ENCODE results near the gene LRGUK.
A peak's percentile ranks its signal among the peaks of the same experiment; 100 is the strongest.

The LRGUK gene

GRCh38 chr7:134154581-134155130 is 27.5 kb downstream of the LRGUK start:
- 0 out of 2 replicates have a peak, but pooled peaks cover 8% of the 10 kb centered on the region for H3K27me3 ChIP-seq (replicated peaks; ENCODE audit: insufficient read depth, low read length)
- H3K9ac ChIP-seq (ENCODE audit: low read length) = no peak overlapping the region
- peak overlapping the region; percentile 33; the same call in 1 of the 2 replicates for H3K27ac ChIP-seq (ENCODE audit: low read length)
- DNase-seq = no peak
- peak overlapping the region; percentile 2; the same call in 1 of the 2 replicates for H3K4me3 ChIP-seq (ENCODE audit: low read length)
- H3K9me3 ChIP-seq (replicated peaks; ENCODE audit: insufficient read depth, low read length) = no peaks in the 10 kb centered on the region
- TF ChIP-seq CTCF (IDR thresholded peaks at IDR 0.05; ENCODE audit: low read length) (no peak), EZH2 (optimal IDR thresholded peaks at IDR 0.05; ENCODE audit: low read depth, low read length) (no peak), EZH2phosphoT487 (IDR thresholded peaks at IDR 0.05; ENCODE audit: low read length) (no peak)
- peaks cover 27% of the 10 kb centered on the region for H3K4me1 ChIP-seq (ENCODE audit: low read length)
- H3F3A ChIP-seq (ENCODE audit: insufficient read depth, low read length) = peaks cover 18% of the 10 kb centered on the region
- no peaks in the 10 kb centered on the region for H3K36me3 ChIP-seq (replicated peaks; ENCODE audit: insufficient read depth, low read length)
- H4K20me1 ChIP-seq (ENCODE audit: insufficient read depth, low read length) = no peaks in the 10 kb centered on the region
- H3K9me2 ChIP-seq (replicated peaks; ENCODE audit: insufficient read depth, low read length) = no peaks in the 10 kb centered on the region
- no peaks in the 10 kb centered on the region for H3K79me2 ChIP-seq (ENCODE audit: low read length)
- H3K4me2 ChIP-seq (ENCODE audit: low read depth, low read length) = peak overlapping the region; percentile 46
- no peak overlapping the region for H2AFZ ChIP-seq (ENCODE audit: low read length)

GRCh38 chr7:134155206-134155605 is 28.1 kb downstream of the LRGUK start:
- Histone ChIP-seq H3K4me3 (ENCODE audit: low read length) (peak overlapping the region; percentile 2; the same call in 1 of the 2 replicates), H3K9me3 (replicated peaks; ENCODE audit: insufficient read depth, low read length) (no peaks in the 10 kb centered on the region), H3K36me3 (replicated peaks; ENCODE audit: insufficient read depth, low read length) (no peaks in the 10 kb centered on the region), H2AFZ (ENCODE audit: low read length) (no peak overlapping the region), H3K27ac (ENCODE audit: low read length) (peak overlapping the region; percentile 33; the same call in 1 of the 2 replicates), H3F3A (ENCODE audit: insufficient read depth, low read length) (peaks cover 18% of the 10 kb centered on the region), H3K4me1 (ENCODE audit: low read length) (peaks cover 27% of the 10 kb centered on the region), H4K20me1 (ENCODE audit: insufficient read depth, low read length) (no peaks in the 10 kb centered on the region), H3K9ac (ENCODE audit: low read length) (no peak overlapping the region), H3K79me2 (ENCODE audit: low read length) (no peaks in the 10 kb centered on the region), H3K4me2 (ENCODE audit: low read depth, low read length) (peak overlapping the region; percentile 46), H3K9me2 (replicated peaks; ENCODE audit: insufficient read depth, low read length) (no peaks in the 10 kb centered on the region), H3K27me3 (replicated peaks; ENCODE audit: insufficient read depth, low read length) (0 out of 2 replicates have a peak, but pooled peaks cover 8% of the 10 kb centered on the region)
- no peak for TF ChIP-seq EZH2 (optimal IDR thresholded peaks at IDR 0.05; ENCODE audit: low read depth, low read length)
- TF ChIP-seq EZH2phosphoT487 (IDR thresholded peaks at IDR 0.05; ENCODE audit: low read length) = no peak
- no peak for TF ChIP-seq CTCF (IDR thresholded peaks at IDR 0.05; ENCODE audit: low read length)
- peak; percentile 83 for DNase-seq

- no peaks in the 10 kb centered on the region for H3K9me2 ChIP-seq (replicated peaks; ENCODE audit: insufficient read depth, low read length)
- peaks cover 18% of the 10 kb centered on the region for H3F3A ChIP-seq (ENCODE audit: insufficient read depth, low read length)
- no peaks in the 10 kb centered on the region for H3K36me3 ChIP-seq (replicated peaks; ENCODE audit: insufficient read depth, low read length)
- no peak overlapping the region for H3K4me3 ChIP-seq (ENCODE audit: low read length)
- TF ChIP-seq EZH2 (optimal IDR thresholded peaks at IDR 0.05; ENCODE audit: low read depth, low read length) (no peak), EZH2phosphoT487 (IDR thresholded peaks at IDR 0.05; ENCODE audit: low read length) (no peak), CTCF (IDR thresholded peaks at IDR 0.05; ENCODE audit: low read length) (no peak)
- DNase-seq = no peak
- peak overlapping the region; percentile 33; the same call in 1 of the 2 replicates for H3K27ac ChIP-seq (ENCODE audit: low read length)
- no peaks in the 10 kb centered on the region for H3K79me2 ChIP-seq (ENCODE audit: low read length)
- no peak overlapping the region for H3K9ac ChIP-seq (ENCODE audit: low read length)
- H3K4me2 ChIP-seq (ENCODE audit: low read depth, low read length) = peak overlapping the region; percentile 46
- no peaks in the 10 kb centered on the region for H4K20me1 ChIP-seq (ENCODE audit: insufficient read depth, low read length)
- no peaks in the 10 kb centered on the region for H3K9me3 ChIP-seq (replicated peaks; ENCODE audit: insufficient read depth, low read length)
- H2AFZ ChIP-seq (ENCODE audit: low read length) = no peak overlapping the region
- H3K4me1 ChIP-seq (ENCODE audit: low read length) = peaks cover 27% of the 10 kb centered on the region
- 0 out of 2 replicates have a peak, but pooled peaks cover 8% of the 10 kb centered on the region for H3K27me3 ChIP-seq (replicated peaks; ENCODE audit: insufficient read depth, low read length)
These were observed 28.7 kb downstream of the LRGUK start for GRCh38 chr7:134155871-134156270.
